Nephron progenitor cell (in vitro differentiated cells): ENCODE results near the gene CTNNA2.

Source experiments
- DNase-seq: peaks from one replicate; pipeline ENCODE4 v3.0.0; 2021
- H3K27ac Mint-ChIP-seq: 2 replicates; pipeline ENCODE4 v1.8.0; 2021; ENCODE audit warnings: mild to moderate bottlenecking, moderate library complexity, mixed read lengths
- H3K27me3 Mint-ChIP-seq: 2 replicates; pipeline ENCODE4 v1.8.0; 2021; ENCODE audit warnings: mild to moderate bottlenecking, low read depth, mixed read lengths; ENCODE audit not compliant: poor library complexity
- H3K36me3 Mint-ChIP-seq: 2 replicates; pipeline ENCODE4 v1.8.0; 2021; ENCODE audit warnings: low read depth, mixed read lengths
- H3K4me1 Mint-ChIP-seq: 2 replicates; pipeline ENCODE4 v1.8.0; 2021; ENCODE audit warnings: mixed read lengths
- H3K4me3 Mint-ChIP-seq: 2 replicates; pipeline ENCODE4 v1.8.0; 2021; ENCODE audit warnings: mild to moderate bottlenecking, moderate library complexity, mixed read lengths
- H3K9me3 Mint-ChIP-seq: 2 replicates; pipeline ENCODE4 v1.8.0; 2021; ENCODE audit warnings: mild to moderate bottlenecking, moderate library complexity, mixed read lengths
- TF ChIP-seq, protein P1 (sequence below): fragments of 200-600 bp; sonication (generic); IDR thresholded peaks from 2 replicates; pipeline ENCODE4 v1.5.0; 2021; ENCODE audit warnings: antibody characterized with exemption

CTNNA2 gene

DNA sequence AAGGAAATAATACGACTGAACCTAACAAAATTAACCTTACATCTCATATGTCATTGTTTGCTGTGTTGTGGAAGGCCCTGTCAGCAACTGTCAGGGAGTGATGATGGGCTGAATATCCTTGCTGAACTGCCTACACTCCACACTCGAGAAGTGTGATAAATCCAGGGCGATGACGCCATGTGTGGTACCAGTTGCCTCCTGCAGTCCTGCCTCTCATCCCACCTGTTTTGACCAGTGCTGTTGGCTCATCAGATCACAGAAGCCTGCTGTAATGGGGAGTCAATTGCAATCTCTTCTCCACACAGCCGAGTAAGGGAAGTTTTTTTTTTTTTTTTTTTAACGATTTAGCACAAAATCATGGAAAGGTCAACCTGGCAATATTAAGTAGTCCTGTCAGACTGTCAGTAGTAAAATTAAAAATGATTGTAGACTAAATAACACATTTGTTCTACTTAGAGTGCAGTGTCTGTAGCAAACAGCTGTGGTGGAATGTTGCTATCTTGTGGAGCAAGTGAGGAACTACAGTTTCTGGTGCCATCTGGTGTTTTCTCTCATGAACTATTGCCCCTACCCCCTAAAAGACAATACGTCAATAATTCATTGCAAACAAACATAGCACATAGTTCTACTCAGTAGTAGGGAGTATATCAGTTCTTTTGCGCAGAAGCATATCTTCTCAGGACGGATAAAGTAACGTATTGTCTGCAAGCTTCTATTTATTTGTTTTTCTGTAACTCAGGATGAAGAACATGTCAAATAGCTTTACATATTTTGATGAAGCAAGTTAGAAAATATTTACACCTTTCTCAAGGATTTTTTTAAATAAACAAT lies 347.6 kb downstream of the CTNNA2 start:
- DNase-seq: no peak
- Mint-ChIP-seq H3K4me3 (no peak overlapping the region), H3K9me3 (no peaks in the 10 kb centered on the region), H3K27me3 (no peaks in the 10 kb centered on the region), H3K4me1 (peaks cover 24% of the 10 kb centered on the region), H3K36me3 (no peaks in the 10 kb centered on the region), H3K27ac (no peak overlapping the region)
- TF ChIP-seq, protein P1, sequence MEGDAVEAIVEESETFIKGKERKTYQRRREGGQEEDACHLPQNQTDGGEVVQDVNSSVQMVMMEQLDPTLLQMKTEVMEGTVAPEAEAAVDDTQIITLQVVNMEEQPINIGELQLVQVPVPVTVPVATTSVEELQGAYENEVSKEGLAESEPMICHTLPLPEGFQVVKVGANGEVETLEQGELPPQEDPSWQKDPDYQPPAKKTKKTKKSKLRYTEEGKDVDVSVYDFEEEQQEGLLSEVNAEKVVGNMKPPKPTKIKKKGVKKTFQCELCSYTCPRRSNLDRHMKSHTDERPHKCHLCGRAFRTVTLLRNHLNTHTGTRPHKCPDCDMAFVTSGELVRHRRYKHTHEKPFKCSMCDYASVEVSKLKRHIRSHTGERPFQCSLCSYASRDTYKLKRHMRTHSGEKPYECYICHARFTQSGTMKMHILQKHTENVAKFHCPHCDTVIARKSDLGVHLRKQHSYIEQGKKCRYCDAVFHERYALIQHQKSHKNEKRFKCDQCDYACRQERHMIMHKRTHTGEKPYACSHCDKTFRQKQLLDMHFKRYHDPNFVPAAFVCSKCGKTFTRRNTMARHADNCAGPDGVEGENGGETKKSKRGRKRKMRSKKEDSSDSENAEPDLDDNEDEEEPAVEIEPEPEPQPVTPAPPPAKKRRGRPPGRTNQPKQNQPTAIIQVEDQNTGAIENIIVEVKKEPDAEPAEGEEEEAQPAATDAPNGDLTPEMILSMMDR: peak; percentile 72

DNA sequence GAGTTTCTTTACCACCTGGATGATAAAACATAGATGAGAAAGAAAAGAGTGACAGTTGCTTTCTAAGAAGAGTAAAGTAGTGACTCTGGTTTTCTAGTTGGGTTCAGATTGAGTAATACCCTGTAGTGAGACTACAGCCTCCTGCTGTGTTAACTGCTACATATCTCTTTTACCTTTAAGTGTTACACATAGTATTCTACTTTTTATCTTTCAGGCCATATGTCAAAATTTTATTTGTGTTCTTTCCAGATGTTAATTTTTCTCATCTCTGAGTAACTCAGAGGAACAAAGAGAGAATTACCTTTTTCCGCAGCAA lies 348.2 kb downstream of the CTNNA2 start:
- Mint-ChIP-seq H3K36me3 (no peaks in the 10 kb centered on the region), H3K4me1 (peaks cover 24% of the 10 kb centered on the region), H3K9me3 (no peaks in the 10 kb centered on the region), H3K4me3 (no peak overlapping the region), H3K27ac (no peak overlapping the region), H3K27me3 (no peaks in the 10 kb centered on the region)
- TF ChIP-seq, protein P1: no peak
- no peak for DNase-seq

DNA sequence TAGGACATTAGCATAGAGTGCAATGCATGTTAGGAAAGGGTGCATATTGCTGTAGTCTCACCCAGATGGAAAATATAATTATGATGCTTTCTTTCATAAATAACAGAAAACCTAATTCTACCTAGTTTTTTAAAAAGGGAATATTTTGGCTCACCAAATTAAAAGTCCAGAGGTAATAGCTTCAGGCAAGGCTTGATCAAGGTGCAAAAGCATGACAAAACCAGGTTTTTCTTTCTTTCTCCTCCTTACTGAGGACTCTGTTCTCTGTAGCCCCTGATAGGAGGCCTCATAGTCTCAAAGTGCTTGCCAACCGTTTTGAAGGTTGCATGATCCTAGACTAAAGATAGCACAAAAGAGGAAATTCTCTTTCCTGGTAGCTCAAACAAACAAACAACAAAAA lies 349.9 kb downstream of the CTNNA2 start:
- Mint-ChIP-seq H3K9me3 (no peaks in the 10 kb centered on the region), H3K4me1 (peaks cover 24% of the 10 kb centered on the region), H3K36me3 (no peaks in the 10 kb centered on the region), H3K4me3 (no peak overlapping the region), H3K27me3 (no peaks in the 10 kb centered on the region), H3K27ac (no peak overlapping the region)
- TF ChIP-seq, protein P1: no peak
- DNase-seq: no peak

DNA sequence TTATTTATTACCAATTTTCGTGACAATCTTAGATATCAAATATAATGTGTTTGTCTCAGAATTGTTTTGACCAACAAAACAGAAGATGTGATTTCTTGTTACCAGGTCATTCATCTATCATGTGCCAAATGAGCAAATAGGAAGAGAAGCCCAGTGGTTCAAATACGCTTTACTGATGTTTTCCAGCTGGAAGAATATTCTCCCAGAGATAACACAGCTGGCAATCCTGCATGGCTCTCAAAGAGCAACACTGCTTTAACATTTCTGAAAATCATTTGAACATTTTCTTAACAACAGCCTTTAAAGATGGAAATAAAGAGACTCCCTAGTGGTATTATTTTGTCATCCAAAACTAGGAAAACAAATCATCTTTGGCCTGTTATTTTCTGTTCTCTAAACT lies 359.8 kb downstream of the CTNNA2 start:
- H3K27me3 Mint-ChIP-seq: no peaks in the 10 kb centered on the region
- TF ChIP-seq, protein P1: no peak
- no peaks in the 10 kb centered on the region for H3K4me1 Mint-ChIP-seq
- no peak for DNase-seq
- H3K27ac Mint-ChIP-seq: no peak overlapping the region
- H3K9me3 Mint-ChIP-seq: no peaks in the 10 kb centered on the region
- H3K36me3 Mint-ChIP-seq: peaks cover 15% of the 10 kb centered on the region
- no peak overlapping the region for H3K4me3 Mint-ChIP-seq

DNA sequence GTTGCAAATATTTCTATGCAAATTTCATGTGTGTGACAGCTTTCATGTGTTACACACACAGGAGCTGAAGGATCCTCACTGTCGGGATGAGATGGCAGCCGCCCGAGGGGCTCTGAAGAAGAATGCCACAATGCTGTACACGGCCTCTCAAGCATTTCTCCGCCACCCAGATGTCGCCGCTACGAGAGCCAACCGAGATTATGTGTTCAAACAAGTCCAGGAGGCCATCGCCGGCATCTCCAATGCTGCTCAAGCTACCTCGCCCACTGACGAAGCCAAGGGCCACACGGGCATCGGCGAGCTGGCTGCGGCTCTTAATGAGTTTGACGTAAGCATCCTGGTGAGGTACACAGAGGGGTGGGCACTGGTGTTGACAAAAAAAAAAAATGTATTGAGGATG lies 361.2 kb downstream of the CTNNA2 start:
- peaks cover 9% of the 10 kb centered on the region for H3K9me3 Mint-ChIP-seq
- H3K4me3 Mint-ChIP-seq: no peak overlapping the region
- no peak for DNase-seq
- H3K27ac Mint-ChIP-seq: no peak overlapping the region
- H3K27me3 Mint-ChIP-seq: no peaks in the 10 kb centered on the region
- TF ChIP-seq, protein P1: no peak
- peaks cover 26% of the 10 kb centered on the region for H3K36me3 Mint-ChIP-seq
- H3K4me1 Mint-ChIP-seq: no peaks in the 10 kb centered on the region

DNA sequence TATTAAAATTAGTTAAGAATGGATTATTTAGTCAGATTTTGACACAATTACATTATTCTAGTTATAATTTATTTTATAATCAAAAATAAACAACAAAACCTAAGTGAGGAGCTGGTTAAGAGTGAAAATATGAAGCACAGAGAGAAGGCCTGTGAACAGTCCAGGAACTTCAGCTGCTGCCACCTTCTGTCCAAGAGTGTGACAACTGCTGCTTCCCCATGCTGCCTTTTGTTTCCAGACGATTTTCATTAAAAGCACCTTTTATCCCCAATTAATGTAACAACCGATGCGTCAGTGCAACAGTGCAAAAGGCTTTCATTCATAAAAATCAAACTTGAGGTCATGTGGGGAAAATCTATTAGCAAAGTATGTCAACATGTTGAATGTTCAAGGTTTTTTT lies 363.6 kb downstream of the CTNNA2 start:
- Mint-ChIP-seq H3K9me3 (peaks cover 29% of the 10 kb centered on the region), H3K27me3 (no peaks in the 10 kb centered on the region), H3K4me3 (no peak overlapping the region), H3K27ac (no peak overlapping the region), H3K4me1 (no peaks in the 10 kb centered on the region), H3K36me3 (peaks cover 33% of the 10 kb centered on the region)
- DNase-seq: peak; percentile 22
- TF ChIP-seq, protein P1: peak; percentile 45
